HG02642 (cell line): ENCODE data around the gene C7orf33.

ENCODE experiments used
- ATAC-seq: cut with Tn5 transposase; IDR thresholded peaks from one replicate; pipeline ENCODE4 v1.9.1; 2021; ENCODE audit warnings: mild to moderate bottlenecking; ENCODE audit not compliant: unreplicated experiment, poor library complexity

The C7orf33 gene

DNA sequence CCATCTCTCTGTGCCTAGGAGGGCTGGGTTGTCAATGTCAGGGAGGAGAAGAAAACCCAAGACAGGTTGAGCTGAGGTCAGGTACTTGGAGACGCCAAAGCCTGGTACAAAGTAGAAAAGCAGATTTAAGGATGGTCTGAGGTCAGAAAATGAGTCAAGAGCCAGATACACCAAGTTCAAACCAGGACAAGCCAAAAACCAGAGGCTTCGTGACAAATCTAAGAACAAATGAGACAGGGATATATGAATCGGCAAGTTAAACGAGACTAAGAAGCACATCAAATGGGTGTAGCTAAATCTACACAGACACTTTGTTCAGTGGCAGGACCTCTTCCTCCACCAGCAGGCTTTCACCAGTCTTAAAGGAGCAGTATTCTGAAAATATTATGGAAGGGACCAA is 34.2 kb downstream of the C7orf33 start:
- ATAC-seq = no peak

DNA sequence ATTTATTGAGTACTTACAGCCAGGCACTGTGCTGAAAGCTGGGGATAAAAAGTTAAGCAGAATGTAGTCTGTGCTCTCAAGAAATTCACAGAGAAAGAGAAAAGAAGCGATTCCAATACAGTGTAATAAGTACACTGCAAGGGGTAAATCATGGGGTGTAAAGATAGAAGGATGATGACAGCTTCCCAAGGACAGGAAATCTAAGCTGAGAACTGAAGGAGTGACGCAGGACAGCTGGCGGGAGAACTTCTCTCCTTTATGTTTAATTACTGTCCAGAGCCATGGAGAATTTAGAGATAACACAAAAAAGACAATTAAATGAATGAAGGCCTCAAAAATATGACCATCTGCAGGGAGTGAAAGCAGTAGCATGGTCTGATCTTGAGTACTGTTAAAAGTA is 34.8 kb downstream of the C7orf33 start:
- no peak for ATAC-seq

DNA sequence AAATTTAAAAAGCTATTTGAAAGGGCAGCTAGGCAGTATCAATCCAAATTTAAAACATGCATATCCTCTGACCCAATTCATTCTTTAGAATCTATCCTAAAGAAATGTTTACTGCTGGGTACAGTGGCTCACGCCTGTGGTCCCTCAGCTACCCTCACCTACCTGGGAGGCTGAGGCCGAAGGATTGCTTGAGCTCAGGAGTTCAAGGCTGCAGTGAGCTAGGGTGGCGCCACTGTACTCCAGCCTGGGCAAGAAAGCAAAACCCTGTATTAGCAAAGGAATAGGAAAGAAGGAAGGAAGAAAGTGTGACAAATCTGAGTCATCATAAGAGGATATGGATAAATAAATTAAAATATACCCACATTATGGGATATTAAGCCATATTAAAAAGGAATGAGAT is 36.3 kb downstream of the C7orf33 start:
- no peak for ATAC-seq

DNA sequence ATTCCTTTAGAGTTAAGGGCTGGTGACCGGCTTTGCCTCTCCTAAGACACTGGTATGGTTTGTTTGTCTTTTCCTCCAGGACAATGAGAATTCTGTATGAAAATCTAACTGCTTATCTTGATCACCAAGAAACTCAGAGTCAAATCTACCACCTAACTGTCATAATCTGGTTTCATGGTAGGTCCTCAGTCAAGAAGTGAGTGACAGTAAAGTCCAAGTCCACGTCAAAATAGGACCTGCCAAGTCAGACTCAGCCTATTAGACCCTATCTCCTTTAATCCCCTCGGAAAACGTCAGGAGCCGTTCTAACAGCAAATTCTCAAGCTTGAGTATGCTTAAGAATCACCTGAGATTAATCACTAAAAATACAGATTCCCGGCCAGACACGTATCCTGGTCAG is 37.4 kb downstream of the C7orf33 start:
- ATAC-seq = no peak

DNA sequence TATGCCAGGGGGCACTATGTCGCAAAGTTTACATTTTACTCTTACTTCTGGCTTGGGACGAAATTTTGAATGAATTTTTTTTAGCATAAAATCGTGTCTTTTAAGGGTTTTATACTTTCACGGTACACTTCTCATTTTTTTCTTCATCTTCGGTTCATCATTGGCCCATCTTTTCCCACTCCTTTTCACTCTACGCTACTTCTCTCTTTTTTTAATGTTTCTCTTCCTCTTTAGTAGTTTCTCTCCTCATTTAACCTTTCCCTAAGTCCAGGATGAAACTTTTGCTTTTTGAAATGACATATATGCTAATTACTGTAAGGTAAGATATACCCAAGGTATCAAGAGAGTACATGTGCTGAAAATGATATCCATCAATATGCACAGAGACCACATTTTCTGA is 39.5 kb downstream of the C7orf33 start:
- no peak for ATAC-seq

DNA sequence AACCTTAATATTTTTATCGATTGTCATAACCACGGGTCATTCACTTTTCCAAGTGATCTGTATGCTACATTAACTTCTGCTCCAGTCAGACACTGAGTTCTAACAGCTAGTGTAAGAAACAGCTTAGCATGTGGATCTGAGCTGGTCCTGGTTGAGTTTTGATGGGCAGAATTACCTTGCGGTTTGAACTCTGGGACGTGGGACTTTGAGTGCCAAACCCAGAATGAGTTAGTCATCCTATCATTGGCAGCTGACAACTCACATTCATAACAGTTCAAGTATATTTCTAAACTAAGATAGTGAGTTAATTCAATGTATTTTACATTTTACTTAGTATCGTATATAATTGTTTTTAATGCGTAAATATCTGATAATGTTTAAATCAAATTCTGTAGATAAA is 43.2 kb downstream of the C7orf33 start:
- peak; percentile 43 for ATAC-seq

DNA sequence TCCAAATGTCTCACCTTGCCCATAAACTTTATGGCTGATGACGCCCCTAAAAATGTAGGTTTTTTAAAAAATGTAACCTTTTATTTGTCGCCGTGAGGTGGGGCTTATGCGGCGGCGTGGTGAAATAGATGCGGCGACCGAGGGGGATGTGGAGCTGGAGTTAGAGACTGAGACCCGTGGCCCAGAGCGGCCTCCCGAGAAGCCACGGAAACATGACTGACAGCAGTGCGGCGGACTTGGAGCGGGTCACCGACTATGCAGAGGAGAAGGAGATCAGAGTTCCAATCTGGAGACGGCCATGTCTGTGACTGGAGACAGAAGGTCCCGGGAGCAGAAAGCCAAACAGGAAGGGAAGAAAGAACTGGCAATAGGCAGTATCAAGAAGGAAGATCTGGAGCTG is 46.5 kb downstream of the C7orf33 start:
- no peak for ATAC-seq

DNA sequence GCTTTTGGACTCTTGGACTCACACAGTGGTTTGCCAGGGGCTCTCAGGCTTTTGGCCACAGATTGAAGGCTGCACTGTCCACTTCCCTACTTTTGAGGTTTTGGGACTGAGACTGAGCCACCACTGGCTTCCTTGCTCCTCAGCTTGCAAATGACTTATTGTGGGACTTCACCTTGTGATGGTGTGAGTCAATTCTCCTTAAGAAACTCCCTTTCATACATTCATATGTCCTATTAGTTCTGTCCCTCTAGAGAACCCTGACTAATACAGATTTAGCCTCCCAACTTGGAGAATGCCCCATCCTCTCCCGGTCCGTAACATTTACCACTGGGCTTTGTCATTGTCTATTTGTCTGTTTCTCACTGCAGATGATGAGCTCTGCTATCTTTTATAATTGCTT is 55.3 kb downstream of the C7orf33 start:
- ATAC-seq = no peak

DNA sequence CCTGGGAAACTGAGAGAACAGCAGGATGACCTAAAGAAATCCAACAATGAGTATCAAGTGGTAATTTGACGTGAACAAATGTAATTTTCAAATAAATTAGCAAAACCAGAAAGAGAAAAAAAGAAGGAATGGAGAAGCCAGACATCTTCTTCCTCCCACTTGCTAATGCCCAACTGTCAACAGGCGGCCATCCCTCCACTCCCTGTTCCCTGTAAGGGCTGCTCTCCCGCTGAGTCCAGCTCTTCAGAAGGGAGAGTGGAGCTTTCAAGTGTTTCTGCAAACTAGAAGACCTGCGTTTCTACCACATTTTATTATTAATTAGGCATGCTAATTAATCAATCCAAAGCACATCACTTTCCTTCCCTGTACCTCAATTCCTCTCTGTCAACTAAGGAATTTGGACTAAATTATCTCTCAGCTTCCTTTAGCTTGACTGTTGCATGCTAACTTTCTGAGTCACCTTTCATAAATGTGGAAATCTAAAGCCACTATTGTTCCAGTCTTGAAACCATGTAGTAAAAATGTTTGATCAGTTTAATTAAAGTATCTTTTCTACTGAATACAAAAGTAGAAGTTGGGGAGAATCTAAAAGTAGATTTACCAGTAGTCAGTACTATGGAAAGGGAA is 59.8 kb downstream of the C7orf33 start:
- no peak for ATAC-seq

DNA sequence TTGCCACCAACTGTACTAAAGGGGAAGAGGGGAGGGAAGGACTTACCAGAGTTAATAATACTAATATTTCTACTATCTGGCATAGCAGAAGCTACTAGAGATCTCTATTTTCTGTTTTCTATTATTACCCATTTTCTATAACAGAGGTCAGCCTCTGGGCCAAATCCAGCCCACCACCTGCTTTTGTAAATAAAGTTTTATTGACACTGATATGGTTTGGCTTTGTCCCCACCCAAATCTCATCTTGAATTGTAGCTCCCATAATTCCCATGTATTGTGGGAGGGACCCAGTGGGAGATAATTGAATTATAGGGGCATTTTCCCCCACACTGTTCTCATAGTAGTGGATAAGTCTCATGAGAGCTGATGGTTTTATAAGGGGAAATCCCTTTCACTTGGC is 62.2 kb downstream of the C7orf33 start:
- no peak for ATAC-seq

DNA sequence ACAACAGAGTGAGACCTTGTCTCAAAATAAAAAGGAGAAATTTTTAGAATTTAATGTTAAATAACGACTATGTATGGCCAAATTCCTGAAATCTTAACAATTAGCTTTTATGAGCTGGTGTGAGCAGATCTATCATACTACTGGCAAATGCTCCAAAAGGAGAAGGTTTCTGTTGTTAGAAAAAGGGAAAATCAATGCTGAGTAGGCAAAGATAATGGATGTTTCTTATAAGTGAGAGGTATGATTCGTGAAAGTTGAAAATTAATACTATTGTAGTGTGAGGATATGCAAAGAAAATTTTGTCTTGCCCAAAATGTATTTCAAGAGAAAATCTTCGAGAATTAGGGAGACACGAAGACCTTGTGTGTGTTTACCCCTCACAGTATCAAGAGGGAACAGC is 67.4 kb downstream of the C7orf33 start:
- ATAC-seq = no peak

DNA sequence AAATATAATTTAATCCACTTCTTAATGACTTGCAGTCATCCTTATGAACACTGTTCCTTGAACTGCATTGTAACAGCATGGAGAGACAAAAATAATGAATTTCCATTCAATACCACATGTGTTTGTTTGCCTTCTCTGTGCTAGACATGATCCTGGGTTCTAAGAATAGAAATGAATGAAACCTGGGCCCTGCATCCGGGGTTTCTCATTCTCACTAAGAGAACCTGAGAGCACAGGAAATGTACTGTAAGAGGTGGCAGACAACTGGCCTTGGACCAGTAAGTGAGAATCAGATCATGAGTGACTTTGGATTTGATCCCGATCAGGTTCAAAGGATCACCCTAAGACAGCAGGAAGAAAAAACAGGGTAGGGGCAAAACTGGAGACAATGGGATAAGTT is 70.9 kb downstream of the C7orf33 start:
- no peak for ATAC-seq

DNA sequence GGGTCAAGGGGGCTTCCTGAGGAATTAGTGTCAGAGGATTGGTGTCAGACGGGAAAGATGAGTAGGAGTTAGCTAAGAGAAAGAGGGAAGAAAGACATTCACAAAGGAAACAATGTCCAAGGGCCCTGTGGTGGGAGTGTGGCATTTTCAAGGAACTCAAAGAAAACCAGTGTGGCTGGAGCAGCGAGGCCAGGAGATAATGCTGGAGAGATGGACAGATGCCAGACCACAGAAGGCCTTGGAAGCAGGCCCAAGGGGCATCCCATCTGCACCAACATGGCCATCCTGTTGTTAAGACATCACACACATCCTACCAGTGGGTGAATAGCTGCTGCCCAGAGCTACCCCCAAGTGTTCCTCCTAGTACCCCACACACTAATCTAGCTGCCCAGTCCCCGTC is 72.1 kb downstream of the C7orf33 start:
- ATAC-seq = no peak

DNA sequence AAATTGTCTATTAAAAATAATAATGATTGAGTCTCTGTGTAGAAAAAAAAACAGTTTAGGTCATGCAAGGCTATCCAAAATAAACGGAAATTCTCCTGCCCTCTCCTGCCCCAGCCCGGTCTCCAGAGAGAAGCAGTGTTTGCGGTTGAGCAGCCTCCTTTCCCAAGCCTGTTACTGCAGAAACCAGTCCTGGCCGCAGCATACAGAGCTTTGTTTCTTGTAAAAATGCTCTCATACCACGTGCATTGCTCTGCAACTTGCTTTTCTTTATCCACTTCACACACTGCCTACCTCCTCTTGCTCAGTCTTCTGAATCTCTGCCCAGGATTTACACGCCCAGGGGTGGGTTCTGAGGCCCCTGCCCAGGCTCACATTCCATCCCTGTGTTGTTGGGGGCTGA is 73.8 kb downstream of the C7orf33 start:
- no peak for ATAC-seq

DNA sequence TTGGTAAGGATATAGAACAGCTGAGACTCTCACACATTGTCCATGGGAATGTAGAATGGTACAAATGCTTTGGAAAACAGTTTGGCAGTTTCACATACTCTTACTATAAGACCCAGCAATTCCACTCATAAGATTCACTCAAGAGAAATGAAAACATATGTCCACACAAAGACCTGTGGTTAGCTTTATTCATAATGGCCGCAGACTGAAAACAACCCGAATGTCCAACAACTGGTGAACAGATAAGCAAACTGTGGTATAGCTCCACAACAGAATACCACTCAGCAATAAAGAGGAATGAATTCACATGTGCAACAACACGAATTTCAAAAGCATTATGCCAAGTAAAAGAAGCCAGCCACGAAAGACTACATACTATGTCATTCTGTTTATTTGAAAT is 74.7 kb downstream of the C7orf33 start:
- ATAC-seq = no peak
